ENCODE results near the gene NCR2.
A peak's percentile ranks its signal among the peaks of the same experiment; 100 is the strongest.

Gene NCR2

GRCh38 chr6:41315203-41315602 is 20.2 kb upstream of the NCR2 start:
- H3K14ac ChIP-seq (ENCODE audit: low read length), result no peak overlapping the region

GRCh38 chr6:41315943-41316620 is 19.3 kb upstream of the NCR2 start:
- no peak overlapping the region for H2BK120ac ChIP-seq (ENCODE audit: low read depth, low read length)
- no peak overlapping the region for H3K14ac ChIP-seq (ENCODE audit: low read length)
- H3K4me3 ChIP-seq (ENCODE audit: low read length in 2 of 2), result no peak overlapping the region
- H3K36me3 ChIP-seq (replicated peaks in 1 of 2; ENCODE audit: control insufficient read depth in 2 of 2, insufficient read depth in 2 of 2, low read length in 2 of 2), result no peaks in the 10 kb centered on the region
- no peak overlapping the region for H3K23ac ChIP-seq (ENCODE audit: low read depth, low read length, poor library complexity)
- no peak overlapping the region for H2BK12ac ChIP-seq (ENCODE audit: low read length)
- no peaks in the 10 kb centered on the region for H3K79me1 ChIP-seq (ENCODE audit: low read depth, low read length)
- no peak overlapping the region for H3K18ac ChIP-seq (ENCODE audit: low read length)
- H3K4me2 ChIP-seq (ENCODE audit: insufficient read depth, low read length, poor library complexity, severe bottlenecking), result no peak overlapping the region
- no peak overlapping the region for H3K9ac ChIP-seq (ENCODE audit: low read depth, low read length, poor library complexity)
- H2BK5ac ChIP-seq (ENCODE audit: low read length), result no peak overlapping the region
- H2AFZ ChIP-seq (ENCODE audit: low read length), result no peak overlapping the region
- no peak overlapping the region for H2BK15ac ChIP-seq (ENCODE audit: low read length)
- no peak overlapping the region for H4K91ac ChIP-seq (ENCODE audit: low read depth, low read length, poor library complexity)
- DNase-seq (ENCODE audit: low spot score), result no peak
- H4K8ac ChIP-seq (ENCODE audit: low read depth, low read length), result no peak overlapping the region
- H2AK5ac ChIP-seq (ENCODE audit: low read depth, low read length), result no peak overlapping the region
- H3K4me1 ChIP-seq (ENCODE audit: control insufficient read depth in 2 of 2, insufficient read depth in 1 of 2, low read depth in 1 of 2, low read length in 2 of 2), result peaks cover 0 to 4% of the 10 kb centered on the region in 2 donors
- no peak overlapping the region for H3K27ac ChIP-seq (replicated peaks; ENCODE audit: low read length)
- peaks cover 0 to 26% (median 5%) of the 10 kb centered on the region in 3 experiments for H3K27me3 ChIP-seq (ENCODE audit: control insufficient read depth in 3 of 3, insufficient read depth in 3 of 3, low read depth in 1 of 3, low read length in 3 of 3)
- H3K9me3 ChIP-seq (replicated peaks in 1 of 2; ENCODE audit: control insufficient read depth in 2 of 2, insufficient read depth in 1 of 2, low read depth in 1 of 2, low read length in 2 of 2), result no peaks in the 10 kb centered on the region
- no peak overlapping the region for H3K4ac ChIP-seq (ENCODE audit: low read length)
- no CpG with 5 or more reads among the region's 1 CpG for WGBS, 2 donors (ENCODE audit: extremely low coverage in 2 of 2, insufficient read length in 2 of 2, insufficient replicate concordance in 1 of 2)

More at GRCh38 chr6:41315203-41315602, 20.2 kb upstream of the NCR2 start:
- no peak overlapping the region for H3K18ac ChIP-seq (ENCODE audit: low read length)
- H3K79me1 ChIP-seq (ENCODE audit: low read depth, low read length), result no peaks in the 10 kb centered on the region
- no peak overlapping the region for H2AFZ ChIP-seq (ENCODE audit: low read length)
- no peak overlapping the region for H2BK12ac ChIP-seq (ENCODE audit: low read length)
- H3K27ac ChIP-seq (replicated peaks; ENCODE audit: low read length), result no peak overlapping the region
- DNase-seq (ENCODE audit: low spot score), result no peak
- no peak overlapping the region for H2AK5ac ChIP-seq (ENCODE audit: low read depth, low read length)
- H3K27me3 ChIP-seq (ENCODE audit: control insufficient read depth in 3 of 3, insufficient read depth in 3 of 3, low read depth in 1 of 3, low read length in 3 of 3), result peaks cover 0 to 26% (median 5%) of the 10 kb centered on the region in 3 experiments
- H2BK15ac ChIP-seq (ENCODE audit: low read length), result no peak overlapping the region
- H3K4me3 ChIP-seq (ENCODE audit: low read length in 2 of 2), result no peak overlapping the region
- no peak overlapping the region for H4K91ac ChIP-seq (ENCODE audit: low read depth, low read length, poor library complexity)
- H3K9me3 ChIP-seq (replicated peaks in 1 of 2; ENCODE audit: control insufficient read depth in 2 of 2, insufficient read depth in 1 of 2, low read depth in 1 of 2, low read length in 2 of 2), result no peaks in the 10 kb centered on the region
- no peak overlapping the region for H3K4ac ChIP-seq (ENCODE audit: low read length)
- H4K8ac ChIP-seq (ENCODE audit: low read depth, low read length), result no peak overlapping the region
- WGBS, 2 donors (ENCODE audit: extremely low coverage in 2 of 2, insufficient read length in 2 of 2, insufficient replicate concordance in 1 of 2), result no CpG with 5 or more reads among the region's 2 CpGs
- no peaks in the 10 kb centered on the region for H3K36me3 ChIP-seq (replicated peaks in 1 of 2; ENCODE audit: control insufficient read depth in 2 of 2, insufficient read depth in 2 of 2, low read length in 2 of 2)
- H3K9ac ChIP-seq (ENCODE audit: low read depth, low read length, poor library complexity), result no peak overlapping the region
- peaks cover 0 to 4% of the 10 kb centered on the region in 2 donors for H3K4me1 ChIP-seq (ENCODE audit: control insufficient read depth in 2 of 2, insufficient read depth in 1 of 2, low read depth in 1 of 2, low read length in 2 of 2)
- H3K4me2 ChIP-seq (ENCODE audit: insufficient read depth, low read length, poor library complexity, severe bottlenecking), result no peak overlapping the region
- H2BK120ac ChIP-seq (ENCODE audit: low read depth, low read length), result no peak overlapping the region
- no peak overlapping the region for H2BK5ac ChIP-seq (ENCODE audit: low read length)
- H3K23ac ChIP-seq (ENCODE audit: low read depth, low read length, poor library complexity), result no peak overlapping the region

- peaks cover 0 to 4% of the 10 kb centered on the region in 2 donors for H3K4me1 ChIP-seq (ENCODE audit: control insufficient read depth in 2 of 2, insufficient read depth in 1 of 2, low read depth in 1 of 2, low read length in 2 of 2)
- no peak overlapping the region for H3K23ac ChIP-seq (ENCODE audit: low read depth, low read length, poor library complexity)
- no peak overlapping the region for H3K14ac ChIP-seq (ENCODE audit: low read length)
- no peak overlapping the region for H3K9ac ChIP-seq (ENCODE audit: low read depth, low read length, poor library complexity)
- no peak overlapping the region for H2BK120ac ChIP-seq (ENCODE audit: low read depth, low read length)
- WGBS, 2 donors (ENCODE audit: extremely low coverage in 2 of 2, insufficient read length in 2 of 2, insufficient replicate concordance in 1 of 2), result no CpG with 5 or more reads among the region's 9 CpGs
- H3K27ac ChIP-seq (replicated peaks; ENCODE audit: low read length), result no peak overlapping the region
- H3K27me3 ChIP-seq (ENCODE audit: control insufficient read depth in 3 of 3, insufficient read depth in 3 of 3, low read depth in 1 of 3, low read length in 3 of 3), result peaks cover 0 to 26% (median 5%) of the 10 kb centered on the region in 3 experiments
- no peaks in the 10 kb centered on the region for H3K36me3 ChIP-seq (replicated peaks in 1 of 2; ENCODE audit: control insufficient read depth in 2 of 2, insufficient read depth in 2 of 2, low read length in 2 of 2)
- H4K8ac ChIP-seq (ENCODE audit: low read depth, low read length), result no peak overlapping the region
- H3K4ac ChIP-seq (ENCODE audit: low read length), result no peak overlapping the region
- no peak overlapping the region for H2BK5ac ChIP-seq (ENCODE audit: low read length)
- H3K18ac ChIP-seq (ENCODE audit: low read length), result no peak overlapping the region
- no peak overlapping the region for H3K4me3 ChIP-seq (ENCODE audit: low read length in 2 of 2)
- no peaks in the 10 kb centered on the region for H3K9me3 ChIP-seq (replicated peaks in 1 of 2; ENCODE audit: control insufficient read depth in 2 of 2, insufficient read depth in 1 of 2, low read depth in 1 of 2, low read length in 2 of 2)
- peak overlapping the region; percentile 69 for H3K4me2 ChIP-seq (ENCODE audit: insufficient read depth, low read length, poor library complexity, severe bottlenecking)
- no peak overlapping the region for H2BK15ac ChIP-seq (ENCODE audit: low read length)
- H4K91ac ChIP-seq (ENCODE audit: low read depth, low read length, poor library complexity), result no peak overlapping the region
- peak overlapping the region; percentile 85 for H2AFZ ChIP-seq (ENCODE audit: low read length)
- H3K79me1 ChIP-seq (ENCODE audit: low read depth, low read length), result no peaks in the 10 kb centered on the region
- DNase-seq (ENCODE audit: low spot score), result no peak
- no peak overlapping the region for H2AK5ac ChIP-seq (ENCODE audit: low read depth, low read length)
- H2BK12ac ChIP-seq (ENCODE audit: low read length), result no peak overlapping the region
These were observed 17.2 kb upstream of the NCR2 start for GRCh38 chr6:41318261-41318653.

- Histone ChIP-seq H3K79me1 (ENCODE audit: low read depth, low read length) (no peaks in the 10 kb centered on the region), H4K91ac (ENCODE audit: low read depth, low read length, poor library complexity) (no peak overlapping the region), H3K23ac (ENCODE audit: low read depth, low read length, poor library complexity) (peak overlapping the region; percentile 2), H4K8ac (ENCODE audit: low read depth, low read length) (no peak overlapping the region), H2AK5ac (ENCODE audit: low read depth, low read length) (no peak overlapping the region), H3K18ac (ENCODE audit: low read length) (peak overlapping the region; percentile 50), H3K4me2 (ENCODE audit: insufficient read depth, low read length, poor library complexity, severe bottlenecking) (peak overlapping the region; percentile 69), H3K4ac (ENCODE audit: low read length) (no peak overlapping the region), H2BK12ac (ENCODE audit: low read length) (no peak overlapping the region), H3K9ac (ENCODE audit: low read depth, low read length, poor library complexity) (no peak overlapping the region), H2BK5ac (ENCODE audit: low read length) (no peak overlapping the region), H2BK15ac (ENCODE audit: low read length) (no peak overlapping the region), H3K14ac (ENCODE audit: low read length) (no peak overlapping the region), H2AFZ (ENCODE audit: low read length) (peak overlapping the region; percentile 85), H3K27me3 (ENCODE audit: control insufficient read depth in 3 of 3, insufficient read depth in 3 of 3, low read depth in 1 of 3, low read length in 3 of 3) (peaks cover 0 to 21% (median 5%) of the 10 kb centered on the region in 3 experiments), H3K4me3 (ENCODE audit: low read length in 2 of 2) (no peak overlapping the region), H3K9me3 (replicated peaks in 1 of 2; ENCODE audit: control insufficient read depth in 2 of 2, insufficient read depth in 1 of 2, low read depth in 1 of 2, low read length in 2 of 2) (no peaks in the 10 kb centered on the region), H2BK120ac (ENCODE audit: low read depth, low read length) (no peak overlapping the region), H3K4me1 (ENCODE audit: control insufficient read depth in 2 of 2, insufficient read depth in 1 of 2, low read depth in 1 of 2, low read length in 2 of 2) (peaks cover 0 to 4% of the 10 kb centered on the region in 2 donors), H3K27ac (replicated peaks; ENCODE audit: low read length) (no peak overlapping the region), H3K36me3 (replicated peaks in 1 of 2; ENCODE audit: control insufficient read depth in 2 of 2, insufficient read depth in 2 of 2, low read length in 2 of 2) (no peaks in the 10 kb centered on the region)
- no CpG with 5 or more reads among the region's 33 CpGs for WGBS, 2 donors (ENCODE audit: extremely low coverage in 2 of 2, insufficient read length in 2 of 2, insufficient replicate concordance in 1 of 2)
- peak; percentile 78 for DNase-seq (ENCODE audit: low spot score)
These were observed 16.5 kb upstream of the NCR2 start for GRCh38 chr6:41318654-41319565.

All from neuronal stem cell (in vitro differentiated cells).